Measurements from ENCODE around the gene OR2G2. TPM values are rescaled to one million over a fixed set of nuclear protein-coding genes. Genes with fewer than 3 reads are reported as not detected.
A peak's percentile ranks its signal among the peaks of the same experiment; 100 is the strongest.

The OR2G2 gene
- total and polyA plus RNA-seq, 2 of the 8 experiments (the other 6 are each of a cell fraction or from before 2014, with no cell fraction given), result not detected

GRCh38 chr1:247638781-247639180, 50.6 kb downstream of the OR2G2 start:
- Histone ChIP-seq H3K9ac (replicated peaks in 1 of 4; ENCODE audit: extremely low read depth in 1 of 4, low read depth in 3 of 4, low read length in 3 of 4) (no peak overlapping the region), H3K4me2 (ENCODE audit: insufficient read depth in 1 of 2, low read depth in 2 of 2, low read length in 2 of 2) (peak overlapping the region in 1 of 2 experiments; percentile 61; a peak in 2 of 4 replicates), H4K91ac (replicated peaks; ENCODE audit: insufficient read length, low read length) (peak overlapping the region; percentile 51), H3K36me3 (ENCODE audit: control insufficient read depth in 2 of 4, insufficient read depth in 4 of 4, low read length in 3 of 4) (no peaks in the 10 kb centered on the region), H2BK15ac (ENCODE audit: low read length) (no peak overlapping the region), H3K79me1 (ENCODE audit: low read depth, low read length) (no peaks in the 10 kb centered on the region), H4K20me1 (replicated peaks in 1 of 2; ENCODE audit: control insufficient read depth in 1 of 2, insufficient read depth in 2 of 2, low read length in 2 of 2) (no peaks in the 10 kb centered on the region), H3K56ac (replicated peaks; ENCODE audit: insufficient read length, low read depth, low read length) (no peak overlapping the region), H3K23me2 (ENCODE audit: low read depth, low read length) (0 out of 2 replicates have a peak, but pooled peaks cover 3% of the 10 kb centered on the region), H3K27ac (ENCODE audit: low read depth, low read length) (no peak overlapping the region), H3K9me3 (ENCODE audit: insufficient read depth in 2 of 2, low read depth in 1 of 2, low read length in 1 of 2) (peaks cover 19 to 64% of the 10 kb centered on the region in 2 experiments), H2BK12ac (ENCODE audit: low read depth, low read length) (0 out of 2 replicates have a peak overlapping the region, but pooled peaks have one; percentile 27), H2AK5ac (ENCODE audit: low read depth, low read length) (no peak overlapping the region), H4K5ac (ENCODE audit: insufficient read length, low read depth, low read length) (no peak overlapping the region), H3K79me2 (ENCODE audit: control insufficient read depth in 1 of 2, insufficient read depth in 2 of 2, low read length in 2 of 2) (no peaks in the 10 kb centered on the region), H3K4ac (replicated peaks; ENCODE audit: insufficient read length, low read depth, low read length) (peak overlapping the region; percentile 82), H3K14ac (ENCODE audit: insufficient read length) (no peak overlapping the region), H3K27me3 (replicated peaks in 1 of 4; ENCODE audit: control insufficient read depth in 3 of 4, extremely low read depth in 1 of 4, insufficient read depth in 3 of 4, low read length in 3 of 4) (peaks cover 0 to 7% (median 4%) of the 10 kb centered on the region in 4 experiments; a peak in 6 of 7 replicates), H2BK20ac (ENCODE audit: low read length) (peak overlapping the region; percentile 48; the same call in 1 of the 2 replicates), H4K8ac (ENCODE audit: extremely low read depth, insufficient read depth, low read length) (peak overlapping the region; percentile 35; the same call in 1 of the 2 replicates), H2BK5ac (ENCODE audit: low read depth, low read length) (no peak overlapping the region), H3K18ac (ENCODE audit: extremely low read depth, low read length) (0 out of 2 replicates have a peak overlapping the region, but pooled peaks have one; percentile 9), H2BK120ac (replicated peaks; ENCODE audit: low read depth, low read length) (no peak overlapping the region), H3K4me3 (ENCODE audit: extremely low read depth in 1 of 4, insufficient read depth in 2 of 4, low read depth in 3 of 4, low read length in 4 of 4) (peak overlapping the region in 2 of 4 experiments; percentile 18 to 27; a peak in 2 of 8 replicates), H3K4me1 (replicated peaks in 1 of 4; ENCODE audit: control insufficient read depth in 3 of 4, insufficient read depth in 4 of 4, low read length in 3 of 4) (peaks cover 0 to 5% (median 0%) of the 10 kb centered on the region in 4 experiments; a peak in 1 of 7 replicates), H2AFZ (ENCODE audit: low read length) (0 out of 2 replicates have a peak overlapping the region, but pooled peaks have one; percentile 9), H3K23ac (ENCODE audit: insufficient read length) (no peak overlapping the region)
- DNase-seq (ENCODE audit: low read depth in 1 of 2, low spot score in 2 of 2) (no peak), FAIRE-seq (no peak)
- WGBS, 2 experiments (ENCODE audit: extremely low coverage in 1 of 2, insufficient coverage in 1 of 2, insufficient read length in 1 of 2, insufficient replicate concordance in 2 of 2, low coverage in 1 of 2, low lambda C conversion rate in 2 of 2, missing lambda C conversion rate in 1 of 2), result 64% methylated on average over 6 of the region's 6 CpGs; no CpG with 5 or more reads in 1 of the 2 experiments
- ChIA-PET CTCF (ENCODE audit: partially characterized antibody) (interaction anchor here (1.0 kb wide), 1 partner anchor 11 kb away, joined by 3 read pairs; no protein-coding TSS in a partner anchor), POLR2A (ENCODE audit: partially characterized antibody) (no interaction called here)
- TF ChIP-seq HDAC2 (IDR thresholded peaks at IDR 0.05; ENCODE audit: borderline replicate concordance in 1 of 2, low read depth in 2 of 2, low read length in 2 of 2) (no peak), POU5F1 (IDR thresholded peaks at IDR 0.05; ENCODE audit: low read depth, low read length) (no peak), CEBPB (IDR thresholded peaks at IDR 0.05; ENCODE audit: low read depth, low read length) (no peak), EGR1 (IDR thresholded peaks at IDR 0.05; ENCODE audit: borderline replicate concordance, low read depth, low read length) (no peak), POLR2AphosphoS5 (IDR thresholded peaks at IDR 0.05; ENCODE audit: low read depth, low read length) (no peak), GABPA (IDR thresholded peaks at IDR 0.05; ENCODE audit: borderline replicate concordance, insufficient read depth, low read length) (no peak), TBP (IDR thresholded peaks at IDR 0.05; ENCODE audit: low read depth, low read length) (no peak)
